Left renal cortex interstitium (tissue), 4 donors: ENCODE measurements around the gene GCAT. TPM values are rescaled to one million over a fixed set of nuclear protein-coding genes. Genes with fewer than 3 reads are reported as not detected.
"Not testable (repeated sequence)": the region's sequence is repeated elsewhere in the genome, so short reads cannot be mapped to it uniquely, and the experiment has no call there.

Source experiments
- DNase-seq, 4 donors: peaks; one replicate each; pipeline ENCODE4 v3.0.0-alpha.2; 2013; ENCODE audit warnings: low read depth in 4 of 4, low spot score in 2 of 4, missing footprints in 1 of 4
- polyA plus RNA-seq, 4 donors: library from polyadenylated mRNA; unstranded; fragments of 120-200 nt; gene quantifications; one replicate each; pipeline ENCODE4 v1.2.1, GENCODE V29; 2013; ENCODE audit not compliant: insufficient read length in 4 of 4

GCAT gene
- polyA plus RNA-seq, 4 donors, result 11.5 to 18.1 (median 15.5) TPM

- DNase-seq, result no peak
These were observed 26.2 kb upstream of the GCAT start for GRCh38 chr22:37781434-37782059.

GRCh38 chr22:37782340-37783168 lies 25.2 kb upstream of the GCAT start:
- no peak for DNase-seq

- no peak for DNase-seq
These were observed 22.8 kb upstream of the GCAT start for GRCh38 chr22:37784829-37785495.

GRCh38 chr22:37790234-37790633 lies 17.5 kb upstream of the GCAT start:
- DNase-seq, result no peak

DNA sequence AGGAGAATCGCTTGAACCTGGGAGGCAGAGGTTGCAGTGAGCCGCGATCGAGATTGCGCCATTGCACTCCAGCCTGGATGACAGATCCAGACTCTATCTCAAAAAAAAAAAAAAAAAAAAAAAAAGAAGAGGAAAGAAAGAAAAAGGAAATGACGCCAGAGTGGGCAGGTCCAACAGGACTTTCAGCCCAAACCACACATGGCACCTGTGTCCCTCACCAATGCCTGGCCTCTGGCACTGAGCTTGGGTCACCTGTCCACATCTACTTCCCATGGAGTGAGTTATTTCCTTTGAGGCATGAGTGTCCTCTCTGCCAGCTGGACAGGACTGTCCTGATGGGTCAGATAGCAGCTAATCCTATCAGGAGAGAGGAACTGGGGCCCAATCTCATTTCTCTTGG lies 15.2 kb upstream of the GCAT start:
- no peak for DNase-seq

- DNase-seq, result no peak
These were observed 13.4 kb upstream of the GCAT start for GRCh38 chr22:37794376-37794775.

DNA sequence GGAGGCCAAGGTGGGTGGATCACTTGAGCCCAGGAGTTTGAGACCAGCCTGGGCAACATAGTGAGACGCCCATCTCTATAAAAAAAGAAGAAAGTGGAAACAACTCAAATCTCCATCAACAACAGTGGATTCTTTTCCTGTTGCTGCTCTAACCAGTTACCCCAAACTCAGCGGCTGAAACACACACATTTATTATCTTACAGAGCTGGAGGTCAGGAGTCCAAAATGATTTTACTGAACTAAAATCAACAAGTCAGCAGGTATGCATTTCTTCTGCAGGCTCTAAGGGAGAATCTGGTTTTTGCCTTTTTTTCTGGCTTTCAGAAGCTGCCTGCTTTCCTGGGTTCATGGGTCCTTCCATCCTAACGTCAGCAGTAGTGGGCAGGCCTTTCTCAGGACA lies 11.7 kb upstream of the GCAT start:
- DNase-seq, result no peak

- not testable (repeated sequence) for DNase-seq
These were observed 10.5 kb upstream of the GCAT start for GRCh38 chr22:37797259-37797658.

DNA sequence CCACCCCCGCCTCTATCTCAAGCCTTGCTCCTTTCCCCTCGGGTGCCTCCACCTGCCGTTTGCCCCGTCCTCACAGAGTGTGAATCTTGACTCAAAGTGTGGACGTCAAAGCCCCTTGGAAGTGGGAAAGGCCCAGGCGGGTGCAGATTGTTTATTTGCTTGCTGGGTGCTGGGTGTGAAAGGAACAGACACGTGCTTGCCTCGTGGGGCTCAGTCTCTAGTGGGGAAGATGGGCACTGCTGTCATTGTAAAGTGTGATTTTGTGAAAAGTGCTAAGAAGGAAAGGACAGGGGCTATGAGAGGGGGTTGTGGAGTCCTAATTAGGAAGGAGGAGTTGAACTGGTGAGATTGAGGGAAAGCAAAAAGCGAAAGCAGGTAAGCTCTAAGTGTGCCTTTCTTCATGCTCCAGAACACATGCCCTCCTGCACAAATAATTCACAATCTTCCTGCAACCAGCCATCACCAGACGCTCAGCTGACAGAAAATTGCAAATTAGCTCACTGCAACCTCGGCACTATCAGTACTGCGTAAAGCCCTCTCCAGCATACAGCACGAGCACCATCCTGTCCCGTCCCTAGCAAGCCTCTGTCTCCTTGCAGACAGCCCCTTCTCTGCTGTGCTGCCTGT lies 9.7 kb upstream of the GCAT start:
- DNase-seq, result no peak

GRCh38 chr22:37799979-37800378 lies 7.8 kb upstream of the GCAT start:
- not testable (repeated sequence) for DNase-seq

DNA sequence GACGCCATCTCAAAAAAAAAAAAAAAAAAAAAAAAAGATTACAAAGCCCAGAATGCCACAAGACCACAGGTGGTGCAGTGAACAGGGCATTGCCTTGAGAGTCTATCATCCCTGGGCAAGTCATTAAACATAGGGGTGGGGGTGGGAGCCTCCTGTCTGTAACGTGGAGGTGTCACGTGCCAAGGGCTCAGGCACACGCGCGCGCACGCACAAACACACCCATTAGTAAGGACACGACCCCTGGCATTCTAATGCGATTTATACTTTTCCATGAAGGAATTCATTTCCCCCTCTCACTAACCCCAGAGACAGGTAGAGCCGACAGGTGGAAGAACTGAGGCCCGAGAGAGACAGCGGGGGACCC lies 5.8 kb upstream of the GCAT start:
- DNase-seq, result no peak

- no peak for DNase-seq
These were observed 5.2 kb upstream of the GCAT start for GRCh38 chr22:37802310-37803194.

GRCh38 chr22:37803195-37803638 lies 4.5 kb upstream of the GCAT start:
- DNase-seq, result no peak

DNA sequence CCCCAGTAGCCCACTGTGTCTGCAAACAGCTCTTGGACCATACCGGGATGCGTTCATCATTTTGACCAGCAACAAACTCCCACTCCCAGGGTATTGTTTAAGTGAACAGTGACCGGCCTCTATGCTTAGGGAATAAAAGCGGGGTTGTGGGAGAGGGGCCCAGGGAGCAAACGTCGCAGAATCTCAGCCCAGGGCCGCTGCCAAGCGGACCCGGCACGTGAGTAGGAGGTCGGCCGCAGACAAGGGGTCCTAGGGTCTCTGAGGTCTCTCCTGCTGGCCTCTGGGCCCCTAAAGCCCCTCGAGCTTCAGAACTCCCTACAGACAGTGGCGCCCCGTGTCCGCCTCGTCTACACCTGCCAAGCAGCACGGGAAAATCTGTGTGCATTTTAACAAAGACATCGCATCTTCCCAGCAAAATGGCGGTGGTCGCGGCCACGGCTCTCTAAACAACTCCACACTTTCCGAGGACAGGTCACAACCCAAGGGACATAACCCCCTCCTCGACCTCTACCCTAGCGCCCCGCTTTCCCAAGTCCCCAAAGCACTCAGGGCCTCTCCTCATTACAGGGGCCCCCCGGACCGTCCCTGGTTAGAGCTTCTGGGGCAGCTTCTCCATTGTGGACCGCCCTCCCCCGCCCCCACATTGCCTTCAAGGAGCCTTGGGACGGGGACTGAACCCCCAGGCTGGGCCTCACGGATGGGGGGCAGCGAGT lies 3.9 kb upstream of the GCAT start:
- no peak for DNase-seq

GRCh38 chr22:37804352-37804880 lies 3.3 kb upstream of the GCAT start:
- no peak for DNase-seq

DNA sequence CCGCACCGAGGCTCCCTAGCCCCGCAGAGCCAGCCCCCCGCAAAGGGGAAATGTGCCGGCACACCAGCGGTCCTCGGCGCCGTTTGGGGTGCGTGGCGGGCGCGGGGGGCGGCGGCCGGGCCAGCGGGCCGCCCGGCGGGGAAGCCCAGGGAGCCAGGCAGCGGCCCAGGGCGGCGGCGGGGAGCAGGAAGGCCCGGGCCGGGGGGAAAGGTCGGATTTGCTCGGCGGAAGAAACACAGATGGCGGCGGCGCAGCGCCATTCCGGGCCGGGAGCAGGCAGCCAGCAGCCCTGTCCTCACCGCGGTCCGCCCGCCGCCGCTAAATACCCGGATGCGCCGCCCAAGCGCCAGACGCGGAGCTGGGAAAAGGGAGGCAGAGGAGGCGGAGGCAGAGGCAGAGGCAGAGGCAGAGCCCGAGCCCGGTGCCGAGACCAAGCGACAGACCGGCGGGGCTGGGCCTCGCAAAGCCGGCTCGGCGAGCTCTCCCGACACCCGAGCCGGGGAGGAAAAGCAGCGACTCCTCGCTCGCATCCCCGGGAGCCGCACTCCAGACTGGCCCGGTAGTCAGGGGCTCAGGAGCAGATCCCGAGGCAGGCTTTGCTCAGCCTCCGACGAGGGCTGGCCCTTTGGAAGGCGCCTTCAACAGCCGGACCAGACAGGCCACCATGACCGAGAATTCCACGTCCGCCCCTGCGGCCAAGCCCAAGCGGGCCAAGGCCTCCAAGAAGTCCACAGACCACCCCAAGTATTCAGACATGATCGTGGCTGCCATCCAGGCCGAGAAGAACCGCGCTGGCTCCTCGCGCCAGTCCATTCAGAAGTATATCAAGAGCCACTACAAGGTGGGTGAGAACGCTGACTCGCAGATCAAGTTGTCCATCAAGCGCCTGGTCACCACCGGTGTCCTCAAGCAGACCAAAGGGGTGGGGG lies 2.6 kb upstream of the GCAT start:
- no peak for DNase-seq

DNA sequence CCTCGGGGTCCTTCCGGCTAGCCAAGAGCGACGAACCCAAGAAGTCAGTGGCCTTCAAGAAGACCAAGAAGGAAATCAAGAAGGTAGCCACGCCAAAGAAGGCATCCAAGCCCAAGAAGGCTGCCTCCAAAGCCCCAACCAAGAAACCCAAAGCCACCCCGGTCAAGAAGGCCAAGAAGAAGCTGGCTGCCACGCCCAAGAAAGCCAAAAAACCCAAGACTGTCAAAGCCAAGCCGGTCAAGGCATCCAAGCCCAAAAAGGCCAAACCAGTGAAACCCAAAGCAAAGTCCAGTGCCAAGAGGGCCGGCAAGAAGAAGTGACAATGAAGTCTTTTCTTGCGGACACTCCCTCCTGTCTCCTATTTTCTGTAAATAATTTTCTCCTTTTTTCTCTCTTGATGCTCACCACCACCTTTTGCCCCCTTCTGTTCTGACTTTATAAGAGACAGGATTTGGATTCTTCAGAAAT lies 1.9 kb upstream of the GCAT start:
- no peak for DNase-seq
